PC-3 (cell line): ENCODE results near the gene FAM184A. TPM values are rescaled to one million over a fixed set of nuclear protein-coding genes. Genes with fewer than 3 reads are reported as not detected.

Experiments used
- ATAC-seq: fragments of 200-7000 bp; cut with Tn5 transposase; 2 replicates; pipeline ENCODE4 v1.9.1; 2020; ENCODE audit warnings: mild to moderate bottlenecking, moderate library complexity
- BruUV-seq: library from RNA; stranded (reverse); fragments of 400-500 nt; replicated peaks from 2 replicates; lab custom pipeline; 2021; lab: Mats Ljungman, UMichigan
- CTCF ChIA-PET: fragments of 300-600 bp; sonication (Branson Sonifier 250); formaldehyde crosslinking; loops from one replicate; lab custom pipeline; 2022; ENCODE audit warnings: antibody characterized with exemption; lab: Charles Lee
- POLR2A ChIA-PET: fragments of 300-600 bp; sonication (Branson Sonifier 250); formaldehyde crosslinking; loops from one replicate; lab custom pipeline; 2022; ENCODE audit warnings: antibody characterized with exemption; ENCODE audit not compliant: unreplicated experiment; lab: Charles Lee
- DNase-seq: peaks from one replicate; pipeline ENCODE4 v3.0.0-alpha.2; 2015
- H2AFZ ChIP-seq: fragments of 300-600 bp; sonication (generic); 2 replicates; pipeline ENCODE4 v1.6.0; 2016; ENCODE audit warnings: antibody characterized with exemption, low read length
- H3F3A ChIP-seq: fragments of 300-600 bp; sonication (generic); one replicate; pipeline ENCODE4 v1.6.0; 2017; ENCODE audit warnings: antibody characterized with exemption, low read length, control low read depth, mild to moderate bottlenecking; ENCODE audit not compliant: unreplicated experiment
- H3K27ac ChIP-seq: fragments of 300-600 bp; sonication (generic); 2 replicates; pipeline ENCODE4 v1.5.1; 2016; ENCODE audit warnings: mild to moderate bottlenecking, low read length
- H3K27me3 ChIP-seq: fragments of 300-600 bp; sonication (generic); 2 replicates; pipeline ENCODE4 v1.6.1; 2016; ENCODE audit warnings: low read length, mixed read lengths
- H3K36me3 ChIP-seq: fragments of 300-600 bp; sonication (generic); 2 replicates; pipeline ENCODE4 v1.6.1; 2016; ENCODE audit warnings: low read depth, mixed run types, low read length, mixed read lengths
- H3K4me1 ChIP-seq: fragments of 300-600 bp; sonication (generic); 2 replicates; pipeline ENCODE4 v1.5.1; 2016; ENCODE audit warnings: low read length; ENCODE audit not compliant: insufficient read depth
- H3K4me2 ChIP-seq: fragments of 300-600 bp; sonication (generic); 2 replicates; pipeline ENCODE4 v1.6.0; 2016; ENCODE audit warnings: low read length
- H3K4me3 ChIP-seq: fragments of 300-600 bp; sonication (generic); 2 replicates; pipeline ENCODE4 v1.5.1; 2016; ENCODE audit warnings: mild to moderate bottlenecking, low read length, mixed read lengths
- H3K79me2 ChIP-seq: fragments of 300-600 bp; sonication (generic); 2 replicates; pipeline ENCODE4 v1.6.1; 2017; ENCODE audit warnings: low read length, mixed read lengths
- H3K9ac ChIP-seq: fragments of 300-600 bp; sonication (generic); 2 replicates; pipeline ENCODE4 v1.6.0; 2016; ENCODE audit warnings: mild to moderate bottlenecking, low read length
- H3K9me2 ChIP-seq: fragments of 300-600 bp; sonication (generic); replicated peaks from 2 replicates; pipeline ENCODE4 v1.6.1; 2016; ENCODE audit warnings: mixed run types, low read length, mixed read lengths
- H3K9me3 ChIP-seq: fragments of 300-600 bp; sonication (generic); 2 replicates; pipeline ENCODE4 v1.6.1; 2016; ENCODE audit warnings: low read length, mixed read lengths
- H4K20me1 ChIP-seq: fragments of 300-600 bp; sonication (generic); 2 replicates; pipeline ENCODE4 v1.6.1; 2016; ENCODE audit warnings: low read length, mixed read lengths
- CTCF ChIP-seq: fragments of 300-600 bp; sonication (generic); conservative IDR thresholded peaks from 2 replicates; pipeline ENCODE4 v1.5.1; 2017; ENCODE audit warnings: antibody characterized with exemption, low read depth, mild to moderate bottlenecking, low read length
- EZH2 ChIP-seq: fragments of 300-600 bp; sonication (generic); IDR thresholded peaks from one replicate; pipeline ENCODE4 v1.6.1; 2017; ENCODE audit warnings: antibody characterized with exemption, mild to moderate bottlenecking, low read length; ENCODE audit not compliant: unreplicated experiment
- EZH2phosphoT487 ChIP-seq: fragments of 300-600 bp; sonication (generic); IDR thresholded peaks from 2 replicates; pipeline ENCODE4 v1.6.1; 2018; ENCODE audit warnings: mild to moderate bottlenecking, antibody characterized with exemption, low read length, borderline replicate concordance
- intact Hi-C: fragments of 100-400 bp; cut with micrococcal nuclease; formaldehyde crosslinking; loops from 2 replicates; pipeline ENCODE4 v1.9.0; 2023
- total RNA-seq: library from RNA; depleted of rRNA; stranded (reverse); fragments of >200 nt; gene quantifications from 2 replicates; pipeline ENCODE4 v1.2.3, GENCODE V29; 2014

Gene FAM184A
- total RNA-seq, 1 experiment from 2014 or later, result 4.4 TPM

GRCh38 chr6:119126826-119127225 is 48.4 kb upstream of the FAM184A start:
- intact Hi-C loops, result loop anchor here (5.0 kb wide), 1 partner anchor 135 kb away; no protein-coding TSS in a partner anchor
- no peak overlapping the region for H2AFZ ChIP-seq
- BruUV-seq, result no TSS peak
- DNase-seq, result no peak
- no peak overlapping the region for H3K4me3 ChIP-seq
- no peaks in the 10 kb centered on the region for H3K9me3 ChIP-seq
- no peaks in the 10 kb centered on the region for H3K27me3 ChIP-seq
- ATAC-seq, result no peak
- H3F3A ChIP-seq, result peaks cover 4% of the 10 kb centered on the region
- peaks cover 36% of the 10 kb centered on the region for H3K4me1 ChIP-seq
- no peaks in the 10 kb centered on the region for H3K9me2 ChIP-seq
- H3K4me2 ChIP-seq, result no peak overlapping the region
- H4K20me1 ChIP-seq, result no peaks in the 10 kb centered on the region
- TF ChIP-seq EZH2 (no peak), CTCF (no peak), EZH2phosphoT487 (no peak)
- POLR2A ChIA-PET, result no interaction called here
- CTCF ChIA-PET, result no interaction called here
- no peaks in the 10 kb centered on the region for H3K36me3 ChIP-seq
- no peak overlapping the region for H3K9ac ChIP-seq
- no peak overlapping the region for H3K27ac ChIP-seq
- H3K79me2 ChIP-seq, result no peaks in the 10 kb centered on the region

- POLR2A ChIA-PET, result no interaction called here
- H3K27me3 ChIP-seq, result no peaks in the 10 kb centered on the region
- ATAC-seq, result no peak
- no peak overlapping the region for H3K27ac ChIP-seq
- peaks cover 36% of the 10 kb centered on the region for H3K4me1 ChIP-seq
- no peak overlapping the region for H2AFZ ChIP-seq
- H3K79me2 ChIP-seq, result no peaks in the 10 kb centered on the region
- no peaks in the 10 kb centered on the region for H4K20me1 ChIP-seq
- BruUV-seq, result no TSS peak
- H3K9ac ChIP-seq, result no peak overlapping the region
- no peak overlapping the region for H3K4me2 ChIP-seq
- DNase-seq, result no peak
- H3F3A ChIP-seq, result peaks cover 4% of the 10 kb centered on the region
- CTCF ChIA-PET, result no interaction called here
- intact Hi-C loops, result loop anchor here (5.0 kb wide), 1 partner anchor 136 kb away; no protein-coding TSS in a partner anchor
- no peak for TF ChIP-seq EZH2phosphoT487
- no peak for TF ChIP-seq EZH2
- no peak for TF ChIP-seq CTCF
- H3K9me3 ChIP-seq, result no peaks in the 10 kb centered on the region
- no peaks in the 10 kb centered on the region for H3K9me2 ChIP-seq
- H3K4me3 ChIP-seq, result no peak overlapping the region
- no peaks in the 10 kb centered on the region for H3K36me3 ChIP-seq
These were observed 47.7 kb upstream of the FAM184A start for GRCh38 chr6:119126140-119126539.

GRCh38 chr6:119125576-119125975 is 47.1 kb upstream of the FAM184A start:
- Histone ChIP-seq H3K27ac (no peak overlapping the region), H3K27me3 (no peaks in the 10 kb centered on the region), H3F3A (peaks cover 4% of the 10 kb centered on the region), H3K9ac (no peak overlapping the region), H3K4me3 (no peak overlapping the region), H3K79me2 (no peaks in the 10 kb centered on the region), H3K36me3 (no peaks in the 10 kb centered on the region), H3K9me2 (no peaks in the 10 kb centered on the region), H2AFZ (no peak overlapping the region), H3K4me1 (peaks cover 32% of the 10 kb centered on the region), H4K20me1 (no peaks in the 10 kb centered on the region), H3K9me3 (no peaks in the 10 kb centered on the region), H3K4me2 (no peak overlapping the region)
- no peak for ATAC-seq
- CTCF ChIA-PET, result no interaction called here
- POLR2A ChIA-PET, result no interaction called here
- no peak for DNase-seq
- TF ChIP-seq EZH2phosphoT487 (no peak), EZH2 (no peak), CTCF (no peak)
- intact Hi-C loops, result loop anchor here (5.0 kb wide), 1 partner anchor 137 kb away; no protein-coding TSS in a partner anchor
- BruUV-seq, result no TSS peak
